Measurements from ENCODE around the gene AGMO.

Gene AGMO

DNA sequence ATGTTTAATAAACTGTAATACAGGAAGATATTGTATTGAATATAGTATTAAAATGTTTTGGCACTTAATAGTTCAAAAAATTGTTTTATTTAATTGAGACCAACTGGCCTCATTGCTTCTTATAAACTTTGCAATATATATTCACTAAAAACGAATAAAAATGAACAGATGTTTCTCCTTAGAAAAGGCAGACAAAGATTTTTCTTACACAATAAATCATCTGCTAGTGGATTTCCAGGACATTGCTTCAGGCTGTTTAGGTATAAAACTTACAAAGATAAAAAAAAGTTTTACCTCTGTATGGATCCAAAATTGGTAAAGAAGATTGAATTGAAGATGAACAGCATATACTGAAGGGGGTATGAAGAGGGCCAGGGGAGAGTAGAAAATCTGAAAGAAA lies 143.6 kb downstream of the AGMO start:
- no peaks in the 10 kb centered on the region for H3K36me3 ChIP-seq (replicated peaks; ENCODE audit: insufficient read depth, low read length)
- no peak overlapping the region for H3K27ac ChIP-seq (ENCODE audit: low read length)
- H3K4me1 ChIP-seq (ENCODE audit: low read length), result no peaks in the 10 kb centered on the region
- no peaks in the 10 kb centered on the region for H3K27me3 ChIP-seq (replicated peaks; ENCODE audit: insufficient read depth, low read length)
- no peaks in the 10 kb centered on the region for H3K9me3 ChIP-seq (replicated peaks; ENCODE audit: insufficient read depth, low read length)
- H3K9me2 ChIP-seq (replicated peaks; ENCODE audit: insufficient read depth, low read length), result no peaks in the 10 kb centered on the region
- H2AFZ ChIP-seq (ENCODE audit: low read length), result no peak overlapping the region
- no peaks in the 10 kb centered on the region for H4K20me1 ChIP-seq (ENCODE audit: insufficient read depth, low read length)
- no peaks in the 10 kb centered on the region for H3F3A ChIP-seq (ENCODE audit: insufficient read depth, low read length)
- H3K4me3 ChIP-seq (ENCODE audit: low read length), result no peak overlapping the region
- no peak for DNase-seq
- H3K79me2 ChIP-seq (ENCODE audit: low read length), result no peaks in the 10 kb centered on the region
- H3K9ac ChIP-seq (ENCODE audit: low read length), result no peak overlapping the region
- H3K4me2 ChIP-seq (ENCODE audit: low read depth, low read length), result no peak overlapping the region
- TF ChIP-seq EZH2phosphoT487 (IDR thresholded peaks at IDR 0.05; ENCODE audit: low read length) (no peak), EZH2 (optimal IDR thresholded peaks at IDR 0.05; ENCODE audit: low read depth, low read length) (no peak)
- TF ChIP-seq, protein P1, sequence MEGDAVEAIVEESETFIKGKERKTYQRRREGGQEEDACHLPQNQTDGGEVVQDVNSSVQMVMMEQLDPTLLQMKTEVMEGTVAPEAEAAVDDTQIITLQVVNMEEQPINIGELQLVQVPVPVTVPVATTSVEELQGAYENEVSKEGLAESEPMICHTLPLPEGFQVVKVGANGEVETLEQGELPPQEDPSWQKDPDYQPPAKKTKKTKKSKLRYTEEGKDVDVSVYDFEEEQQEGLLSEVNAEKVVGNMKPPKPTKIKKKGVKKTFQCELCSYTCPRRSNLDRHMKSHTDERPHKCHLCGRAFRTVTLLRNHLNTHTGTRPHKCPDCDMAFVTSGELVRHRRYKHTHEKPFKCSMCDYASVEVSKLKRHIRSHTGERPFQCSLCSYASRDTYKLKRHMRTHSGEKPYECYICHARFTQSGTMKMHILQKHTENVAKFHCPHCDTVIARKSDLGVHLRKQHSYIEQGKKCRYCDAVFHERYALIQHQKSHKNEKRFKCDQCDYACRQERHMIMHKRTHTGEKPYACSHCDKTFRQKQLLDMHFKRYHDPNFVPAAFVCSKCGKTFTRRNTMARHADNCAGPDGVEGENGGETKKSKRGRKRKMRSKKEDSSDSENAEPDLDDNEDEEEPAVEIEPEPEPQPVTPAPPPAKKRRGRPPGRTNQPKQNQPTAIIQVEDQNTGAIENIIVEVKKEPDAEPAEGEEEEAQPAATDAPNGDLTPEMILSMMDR (IDR thresholded peaks at IDR 0.05; ENCODE audit: low read length), result no peak

DNA sequence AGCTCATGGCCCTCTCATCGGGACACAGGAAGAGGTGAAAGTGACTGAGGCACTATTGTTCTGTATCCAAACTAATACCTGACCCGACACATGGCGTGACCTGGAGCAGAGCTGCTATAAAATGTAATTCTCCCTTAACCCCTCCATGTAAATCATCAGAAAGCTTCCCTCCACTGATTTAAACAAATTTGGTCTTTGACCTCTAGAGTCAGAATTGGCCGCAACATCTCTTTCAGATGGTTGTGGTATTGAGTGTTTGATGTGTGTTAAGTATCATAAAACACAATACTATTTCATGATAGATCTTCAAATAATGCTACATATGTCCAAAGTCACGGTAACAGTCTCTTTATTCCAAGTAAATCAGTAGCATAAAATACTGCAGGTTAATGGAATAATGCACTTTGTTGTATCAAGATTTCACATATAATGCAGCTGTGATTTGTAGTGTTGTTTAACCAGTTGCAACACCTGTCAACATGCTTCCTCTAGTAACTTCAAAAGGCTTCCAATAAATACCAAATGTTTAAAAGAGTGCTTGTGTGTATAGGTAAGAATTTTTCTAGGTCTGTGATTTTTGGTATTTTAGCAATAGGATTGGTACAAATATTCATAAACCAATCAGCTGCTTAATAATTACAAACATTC lies 144.3 kb downstream of the AGMO start:
- Histone ChIP-seq H3K4me1 (ENCODE audit: low read length) (no peaks in the 10 kb centered on the region), H3K9ac (ENCODE audit: low read length) (no peak overlapping the region), H3K79me2 (ENCODE audit: low read length) (no peaks in the 10 kb centered on the region), H3K27ac (ENCODE audit: low read length) (no peak overlapping the region), H3K36me3 (replicated peaks; ENCODE audit: insufficient read depth, low read length) (no peaks in the 10 kb centered on the region), H2AFZ (ENCODE audit: low read length) (no peak overlapping the region), H3K9me3 (replicated peaks; ENCODE audit: insufficient read depth, low read length) (no peaks in the 10 kb centered on the region), H3F3A (ENCODE audit: insufficient read depth, low read length) (no peaks in the 10 kb centered on the region), H3K9me2 (replicated peaks; ENCODE audit: insufficient read depth, low read length) (no peaks in the 10 kb centered on the region), H3K4me2 (ENCODE audit: low read depth, low read length) (no peak overlapping the region), H3K27me3 (replicated peaks; ENCODE audit: insufficient read depth, low read length) (no peaks in the 10 kb centered on the region), H3K4me3 (ENCODE audit: low read length) (no peak overlapping the region), H4K20me1 (ENCODE audit: insufficient read depth, low read length) (no peaks in the 10 kb centered on the region)
- DNase-seq, result no peak
- TF ChIP-seq EZH2 (optimal IDR thresholded peaks at IDR 0.05; ENCODE audit: low read depth, low read length), result no peak
- TF ChIP-seq, protein P1 (IDR thresholded peaks at IDR 0.05; ENCODE audit: low read length), result no peak
- TF ChIP-seq EZH2phosphoT487 (IDR thresholded peaks at IDR 0.05; ENCODE audit: low read length), result no peak

DNA sequence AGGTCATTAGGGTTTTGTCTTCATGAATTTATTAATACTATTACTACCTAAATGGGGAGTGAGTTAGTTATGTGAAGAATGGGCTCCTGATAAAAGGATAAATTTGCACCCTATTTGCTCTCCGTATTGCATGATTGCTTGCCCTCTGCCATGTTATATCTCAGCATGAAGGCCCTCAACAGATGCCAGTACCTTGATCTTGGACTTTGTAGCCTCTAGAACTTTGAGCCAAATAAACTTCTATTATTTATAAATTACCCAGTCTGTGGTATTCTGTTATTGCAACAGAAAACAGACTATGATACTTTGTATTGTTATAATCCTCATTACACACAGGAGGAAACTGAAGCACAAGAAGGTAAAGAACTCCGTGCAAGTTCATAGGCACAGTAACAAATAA lies 150.8 kb downstream of the AGMO start:
- H2AFZ ChIP-seq (ENCODE audit: low read length), result no peak overlapping the region
- H3K9me3 ChIP-seq (replicated peaks; ENCODE audit: insufficient read depth, low read length), result no peaks in the 10 kb centered on the region
- no peaks in the 10 kb centered on the region for H3K4me1 ChIP-seq (ENCODE audit: low read length)
- H3K4me3 ChIP-seq (ENCODE audit: low read length), result no peak overlapping the region
- H3K79me2 ChIP-seq (ENCODE audit: low read length), result no peaks in the 10 kb centered on the region
- TF ChIP-seq EZH2phosphoT487 (IDR thresholded peaks at IDR 0.05; ENCODE audit: low read length) (no peak), EZH2 (optimal IDR thresholded peaks at IDR 0.05; ENCODE audit: low read depth, low read length) (no peak)
- TF ChIP-seq, protein P1 (IDR thresholded peaks at IDR 0.05; ENCODE audit: low read length), result no peak
- H3F3A ChIP-seq (ENCODE audit: insufficient read depth, low read length), result no peaks in the 10 kb centered on the region
- H4K20me1 ChIP-seq (ENCODE audit: insufficient read depth, low read length), result no peaks in the 10 kb centered on the region
- H3K4me2 ChIP-seq (ENCODE audit: low read depth, low read length), result no peak overlapping the region
- H3K9ac ChIP-seq (ENCODE audit: low read length), result no peak overlapping the region
- H3K36me3 ChIP-seq (replicated peaks; ENCODE audit: insufficient read depth, low read length), result no peaks in the 10 kb centered on the region
- no peak for DNase-seq
- H3K9me2 ChIP-seq (replicated peaks; ENCODE audit: insufficient read depth, low read length), result no peaks in the 10 kb centered on the region
- H3K27me3 ChIP-seq (replicated peaks; ENCODE audit: insufficient read depth, low read length), result no peaks in the 10 kb centered on the region
- H3K27ac ChIP-seq (ENCODE audit: low read length), result no peak overlapping the region
